Fibroblast of the conjunctiva (primary cell): ENCODE data around the gene LDLRAD3.
A peak's percentile ranks its signal among the peaks of the same experiment; 100 is the strongest.
"Not testable (repeated sequence)": the region's sequence is repeated elsewhere in the genome, so short reads cannot be mapped to it uniquely, and the experiment has no call there.

Experiments
- DNase-seq: peaks from one replicate; pipeline ENCODE4 v3.0.0-alpha.2; 2010; ENCODE audit warnings: low read depth

Gene LDLRAD3

GRCh38 chr11:35995681-35996271, 51.9 kb downstream of the LDLRAD3 start:
- no peak for DNase-seq

GRCh38 chr11:35997902-35998520, 54.1 kb downstream of the LDLRAD3 start:
- no peak for DNase-seq

GRCh38 chr11:35998634-35999033, 54.8 kb downstream of the LDLRAD3 start:
- DNase-seq, result no peak

DNA sequence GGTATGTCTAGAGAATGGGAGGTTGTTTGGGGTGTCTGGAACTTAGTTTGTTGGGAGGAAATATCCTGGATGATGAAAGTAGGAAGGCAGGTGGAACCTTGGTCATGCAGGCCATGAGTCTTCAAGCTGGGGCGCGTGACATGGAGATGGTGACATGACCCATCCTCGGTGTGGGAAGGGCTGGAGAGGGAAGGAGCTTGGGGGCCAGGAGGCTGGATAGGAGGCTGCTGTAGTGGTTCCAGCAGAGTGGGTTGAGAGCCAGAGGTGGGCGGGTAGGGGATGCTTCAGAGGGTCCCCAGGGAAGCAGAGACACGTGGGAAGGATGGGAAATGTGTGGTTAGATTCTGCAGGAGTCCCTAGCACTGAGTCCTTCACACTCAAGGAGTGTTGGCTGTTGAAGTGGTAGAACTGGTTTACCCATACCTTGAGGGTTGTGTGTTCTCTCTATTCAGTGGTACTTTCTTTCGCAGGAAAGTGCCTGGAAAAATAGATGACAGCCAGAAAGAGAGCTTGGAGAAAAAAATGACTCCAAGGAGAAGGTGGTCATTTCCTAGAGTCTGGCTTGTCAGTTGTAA, 56.8 kb downstream of the LDLRAD3 start:
- DNase-seq, result no peak

DNA sequence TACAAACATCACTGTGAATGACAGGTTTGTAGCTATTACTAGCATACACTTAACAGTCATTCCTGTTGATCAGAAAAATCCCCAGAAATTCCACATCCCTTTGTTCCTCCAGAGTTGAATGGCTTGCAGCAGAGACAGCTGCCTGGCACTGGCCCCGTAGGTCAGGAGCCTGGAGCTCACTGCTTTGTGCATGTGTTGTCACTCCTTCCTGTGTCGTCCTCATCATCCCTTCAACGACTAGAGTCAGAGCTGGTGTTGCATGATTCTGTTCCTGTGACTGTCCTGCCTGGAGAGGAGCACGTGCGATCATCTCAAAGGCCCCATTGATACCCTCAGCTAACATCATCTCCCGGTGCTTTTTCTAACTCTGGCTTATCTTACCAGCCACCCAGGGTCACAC, 58.3 kb downstream of the LDLRAD3 start:
- DNase-seq, result no peak

DNA sequence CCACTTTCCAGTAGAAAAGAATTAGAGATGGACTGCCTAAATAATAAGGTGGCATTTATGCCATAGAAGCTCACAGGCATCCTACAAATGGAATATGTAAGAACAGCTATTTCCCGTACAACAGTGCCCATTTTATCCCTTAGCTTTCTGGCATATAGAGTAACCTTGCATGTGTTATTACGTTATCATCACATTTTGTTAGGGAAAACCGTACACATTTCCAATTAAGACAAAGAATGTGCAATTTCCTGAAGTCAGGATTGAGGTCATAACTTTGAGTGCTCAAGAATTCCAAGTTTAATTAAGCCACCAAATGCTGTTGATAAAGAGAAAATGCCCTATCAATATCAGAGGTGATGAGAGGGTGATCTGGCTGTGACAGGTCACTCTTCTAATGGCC, 58.9 kb downstream of the LDLRAD3 start:
- no peak for DNase-seq

- no peak for DNase-seq
Observed at GRCh38 chr11:36006556-36006955, 62.7 kb downstream of the LDLRAD3 start.

GRCh38 chr11:36007127-36007655, 63.3 kb downstream of the LDLRAD3 start:
- DNase-seq, result no peak

- DNase-seq, result no peak
Observed at GRCh38 chr11:36008584-36008983, 64.7 kb downstream of the LDLRAD3 start.

GRCh38 chr11:36009473-36009872, 65.6 kb downstream of the LDLRAD3 start:
- DNase-seq, result peak; percentile 54

DNA sequence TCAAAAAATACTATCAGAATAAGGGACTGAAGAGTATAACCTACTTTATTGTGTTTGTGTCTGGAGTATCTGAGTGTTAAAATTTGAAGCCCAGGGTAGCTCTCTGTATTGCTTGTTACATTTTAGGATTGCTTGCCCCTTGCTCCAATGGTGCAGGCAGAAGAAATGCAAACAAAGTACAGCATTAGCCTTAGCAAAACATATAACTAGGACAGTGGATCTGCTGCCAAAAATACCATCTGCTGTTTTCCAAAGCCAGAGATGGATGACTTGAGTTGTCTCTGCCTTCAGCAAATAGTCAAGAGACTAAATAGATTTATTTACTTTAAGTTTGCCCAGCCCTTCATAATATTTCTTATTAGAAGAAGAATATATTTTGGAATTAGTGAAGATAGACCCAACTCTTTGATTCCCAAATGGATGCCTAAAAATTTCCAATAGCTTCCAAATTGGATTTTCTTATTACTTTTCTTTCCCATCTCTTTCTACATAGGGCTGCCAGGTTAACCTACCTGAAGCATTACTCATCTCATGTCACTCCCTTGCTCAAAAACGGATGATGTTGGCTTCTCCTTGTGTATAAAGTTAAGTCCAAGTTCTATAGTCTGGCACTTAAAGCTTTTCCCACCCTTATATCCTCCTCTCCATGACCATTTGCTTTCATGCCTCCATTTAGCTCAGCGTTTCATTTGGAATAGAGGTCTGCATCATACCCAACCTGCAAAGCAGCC, 66.3 kb downstream of the LDLRAD3 start:
- DNase-seq, result peak; percentile 76

- DNase-seq, result no peak
Observed at GRCh38 chr11:36011574-36011973, 67.7 kb downstream of the LDLRAD3 start.

GRCh38 chr11:36012455-36012854, 68.6 kb downstream of the LDLRAD3 start:
- no peak for DNase-seq

- no peak for DNase-seq
Observed at GRCh38 chr11:36012979-36013378, 69.1 kb downstream of the LDLRAD3 start.

DNA sequence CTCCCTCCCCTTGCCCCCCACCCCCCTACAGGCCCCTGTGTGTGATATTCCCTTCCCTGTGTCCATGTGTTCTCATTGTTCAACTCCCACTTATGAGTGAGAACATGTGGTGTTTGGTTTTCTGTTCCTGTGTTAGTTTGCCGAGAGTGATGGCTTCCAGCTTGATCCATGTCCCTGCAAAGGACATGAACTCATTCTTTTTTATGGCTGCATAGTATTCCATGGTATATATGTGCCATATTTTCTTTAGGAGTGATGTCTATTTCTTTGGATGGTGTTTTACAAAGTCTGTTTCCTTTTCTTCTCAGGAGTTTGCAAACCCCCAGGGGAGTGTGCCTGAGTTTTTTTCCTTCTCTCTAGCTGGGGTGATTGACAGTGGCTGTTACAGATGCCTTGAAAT, 69.6 kb downstream of the LDLRAD3 start:
- not testable (repeated sequence) for DNase-seq

- DNase-seq, result no peak
Observed at GRCh38 chr11:36013950-36014897, 70.4 kb downstream of the LDLRAD3 start.

DNA sequence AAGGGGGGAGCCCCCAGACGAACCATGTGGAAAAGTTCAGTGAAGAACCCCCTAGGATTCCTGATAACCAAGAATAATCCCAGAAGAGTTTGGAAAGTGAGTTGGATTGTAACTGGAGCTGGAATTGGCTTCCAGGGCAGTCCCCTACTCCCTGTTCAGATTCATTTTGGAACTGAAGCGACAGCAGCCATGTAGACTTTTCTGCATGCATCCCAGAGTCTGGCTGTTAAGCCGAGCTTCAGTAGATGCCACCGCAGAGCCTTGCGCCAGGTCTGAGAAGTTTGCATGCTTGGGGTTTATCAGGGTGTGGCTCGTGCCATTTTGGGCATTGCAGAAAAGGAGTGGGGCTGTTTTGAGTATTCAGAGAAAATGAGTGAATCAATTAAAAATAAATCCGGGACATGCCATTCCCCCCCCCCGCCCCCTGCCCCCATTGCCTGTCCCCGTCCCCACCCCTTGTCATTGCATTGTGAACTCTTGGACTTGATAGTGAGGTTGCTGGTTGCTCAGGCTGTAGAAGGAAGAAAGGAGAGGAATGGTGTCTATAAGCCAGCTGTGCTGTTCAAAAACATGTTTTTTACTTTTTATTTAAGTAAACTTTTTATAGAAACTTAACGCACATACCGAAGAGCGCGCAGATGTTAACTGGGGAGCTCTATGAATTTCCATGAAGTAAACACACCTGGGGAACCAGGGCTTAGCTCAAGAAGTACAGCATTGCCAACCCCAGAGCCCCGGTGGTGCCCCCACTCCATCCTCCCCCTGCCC, 71.2 kb downstream of the LDLRAD3 start:
- DNase-seq, result no peak

DNA sequence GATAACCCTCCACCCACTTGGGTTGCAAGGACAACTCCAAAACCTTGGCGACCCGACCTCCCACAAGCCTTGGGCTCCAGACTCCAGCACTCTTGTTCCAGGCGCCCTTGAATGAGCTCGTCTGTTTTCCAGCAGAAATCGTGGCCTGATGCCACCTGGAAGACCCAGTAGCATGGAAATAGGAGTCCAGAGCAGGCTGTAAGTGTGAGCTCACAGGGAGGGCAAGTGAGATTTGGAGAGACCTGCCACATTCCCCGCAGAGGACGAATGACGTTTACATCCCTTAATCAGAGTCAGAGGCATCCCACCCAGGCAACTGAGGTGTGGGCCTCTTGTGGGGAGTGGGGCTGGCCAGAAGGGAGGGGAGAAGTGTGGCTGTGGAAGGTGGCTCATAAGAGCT, 71.9 kb downstream of the LDLRAD3 start:
- no peak for DNase-seq

GRCh38 chr11:36016263-36016662, 72.4 kb downstream of the LDLRAD3 start:
- DNase-seq, result no peak

DNA sequence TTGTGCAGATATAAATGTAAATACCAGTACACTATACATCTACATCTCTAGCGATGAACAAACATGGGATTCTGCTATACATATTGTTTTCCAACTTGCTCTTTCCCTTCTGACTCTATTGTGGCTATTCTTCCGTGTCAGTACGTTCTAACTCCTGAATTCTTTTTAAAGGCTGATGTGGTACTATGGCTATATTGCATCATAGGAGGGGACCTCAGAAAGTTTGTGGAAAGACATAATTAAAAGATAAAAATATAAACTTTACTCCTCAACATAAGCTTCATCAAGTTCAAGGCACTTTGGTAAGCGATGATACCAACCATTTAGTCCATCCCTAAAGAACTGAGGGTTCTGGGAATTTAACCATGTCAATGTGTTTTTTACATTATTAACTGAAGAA, 72.8 kb downstream of the LDLRAD3 start:
- no peak for DNase-seq

DNA sequence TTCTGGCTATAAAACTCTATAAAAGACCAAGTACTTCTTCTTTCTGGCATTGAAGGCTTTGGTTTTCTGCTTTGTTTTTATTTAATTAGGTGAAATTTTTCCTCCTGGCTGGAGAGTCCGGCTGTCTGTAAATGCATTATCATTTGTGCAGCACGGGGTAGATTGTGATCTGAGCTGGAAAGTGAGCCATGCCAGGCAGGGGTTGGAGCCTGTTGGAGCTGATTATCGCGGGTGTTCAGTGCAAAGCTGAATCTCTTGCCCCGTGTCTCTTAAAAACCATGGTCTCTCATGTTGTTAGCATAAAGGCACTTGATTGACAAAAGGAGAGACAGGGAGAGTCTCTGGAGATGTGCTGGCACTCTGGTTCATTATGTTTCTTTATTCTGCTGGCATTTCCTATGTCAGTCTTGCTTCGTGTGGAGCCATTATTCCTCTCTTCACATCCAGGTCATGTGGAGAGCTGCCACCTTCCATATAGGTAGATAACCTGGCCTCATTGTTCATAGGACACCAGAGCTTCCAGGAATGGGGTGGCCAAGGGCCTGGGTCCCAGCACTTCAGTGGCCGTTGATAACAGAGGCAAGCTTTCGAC, 75.2 kb downstream of the LDLRAD3 start:
- no peak for DNase-seq
